ENCODE measurements around the gene HOXB13. TPM values are rescaled to one million over a fixed set of nuclear protein-coding genes. Genes with fewer than 3 reads are reported as not detected.

HOXB13 gene
- total RNA-seq, 2 experiments from 2014 or later: not detected

GRCh38 chr17:48732688-48733629 lies 4.4 kb upstream of the HOXB13 start:
- intact Hi-C loops (cut with micrococcal nuclease; ENCODE audit: unreplicated experiment): no loop called here
- H3K36me3 ChIP-seq (ENCODE audit: insufficient read depth, low read length): no peaks in the 10 kb centered on the region
- no peaks in the 10 kb centered on the region for H3K4me1 ChIP-seq (ENCODE audit: insufficient read depth, low read length, poor library complexity, severe bottlenecking)
- no peaks in the 10 kb centered on the region for H3K9me3 ChIP-seq (ENCODE audit: low read length)
- no peak for DNase-seq (ENCODE audit: low spot score)
- no peaks in the 10 kb centered on the region for H3K79me2 ChIP-seq (ENCODE audit: insufficient read depth, low read depth, low read length)
- H4K20me1 ChIP-seq (ENCODE audit: insufficient read depth, low read length): no peaks in the 10 kb centered on the region
- BruUV-seq (replicated peaks): no TSS peak
- H3K4me3 ChIP-seq (ENCODE audit: low read depth, low read length, poor library complexity, severe bottlenecking): no peak overlapping the region
- H2AFZ ChIP-seq (ENCODE audit: low read length): no peak overlapping the region
- H3K9me2 ChIP-seq (ENCODE audit: insufficient read depth, low read length): no peaks in the 10 kb centered on the region
- no peak overlapping the region for H3K4me2 ChIP-seq (ENCODE audit: low read length)
- TF ChIP-seq CTCF (conservative IDR thresholded peaks at IDR 0.05; ENCODE audit: low read length) (no peak), EZH2phosphoT487 (IDR thresholded peaks at IDR 0.05; ENCODE audit: borderline replicate concordance, low read depth, low read length) (no peak)
- ChIA-PET POLR2A (interaction anchor here (0.6 kb wide), 1 partner anchor 84 kb away, joined by 3 read pairs; no protein-coding TSS in a partner anchor), CTCF (ENCODE audit: unreplicated experiment) (no interaction called here)
- no peak overlapping the region for H3K27ac ChIP-seq (ENCODE audit: low read depth, low read length, poor library complexity, severe bottlenecking)

- no peak overlapping the region for H3K4me3 ChIP-seq (ENCODE audit: low read depth, low read length, poor library complexity, severe bottlenecking)
- TF ChIP-seq EZH2phosphoT487 (IDR thresholded peaks at IDR 0.05; ENCODE audit: borderline replicate concordance, low read depth, low read length): no peak
- TF ChIP-seq CTCF (conservative IDR thresholded peaks at IDR 0.05; ENCODE audit: low read length): no peak
- no peaks in the 10 kb centered on the region for H3K4me1 ChIP-seq (ENCODE audit: insufficient read depth, low read length, poor library complexity, severe bottlenecking)
- CTCF ChIA-PET (ENCODE audit: unreplicated experiment): no interaction called here
- no peaks in the 10 kb centered on the region for H3K9me3 ChIP-seq (ENCODE audit: low read length)
- POLR2A ChIA-PET: no interaction called here
- intact Hi-C loops (cut with micrococcal nuclease; ENCODE audit: unreplicated experiment): no loop called here
- H3K4me2 ChIP-seq (ENCODE audit: low read length): no peak overlapping the region
- H3K9me2 ChIP-seq (ENCODE audit: insufficient read depth, low read length): no peaks in the 10 kb centered on the region
- H3K27ac ChIP-seq (ENCODE audit: low read depth, low read length, poor library complexity, severe bottlenecking): no peak overlapping the region
- H2AFZ ChIP-seq (ENCODE audit: low read length): no peak overlapping the region
- H3K36me3 ChIP-seq (ENCODE audit: insufficient read depth, low read length): no peaks in the 10 kb centered on the region
- no TSS peak for BruUV-seq (replicated peaks)
- no peaks in the 10 kb centered on the region for H4K20me1 ChIP-seq (ENCODE audit: insufficient read depth, low read length)
- no peak for DNase-seq (ENCODE audit: low spot score)
- H3K79me2 ChIP-seq (ENCODE audit: insufficient read depth, low read depth, low read length): no peaks in the 10 kb centered on the region
Measured at GRCh38 chr17:48731355-48731754, 2.8 kb upstream of the HOXB13 start.

- no peak overlapping the region for H2AFZ ChIP-seq (ENCODE audit: low read length)
- no peak overlapping the region for H3K27ac ChIP-seq (ENCODE audit: low read depth, low read length, poor library complexity, severe bottlenecking)
- H3K79me2 ChIP-seq (ENCODE audit: insufficient read depth, low read depth, low read length): no peaks in the 10 kb centered on the region
- H3K36me3 ChIP-seq (ENCODE audit: insufficient read depth, low read length): no peaks in the 10 kb centered on the region
- no peaks in the 10 kb centered on the region for H4K20me1 ChIP-seq (ENCODE audit: insufficient read depth, low read length)
- no peak for TF ChIP-seq EZH2phosphoT487 (IDR thresholded peaks at IDR 0.05; ENCODE audit: borderline replicate concordance, low read depth, low read length)
- TF ChIP-seq CTCF (conservative IDR thresholded peaks at IDR 0.05; ENCODE audit: low read length): no peak
- BruUV-seq (replicated peaks): no TSS peak
- H3K9me3 ChIP-seq (ENCODE audit: low read length): no peaks in the 10 kb centered on the region
- H3K9me2 ChIP-seq (ENCODE audit: insufficient read depth, low read length): no peaks in the 10 kb centered on the region
- CTCF ChIA-PET (ENCODE audit: unreplicated experiment): no interaction called here
- no peak for DNase-seq (ENCODE audit: low spot score)
- POLR2A ChIA-PET: interaction anchor here (0.7 kb wide), 1 partner anchor 381 kb away, joined by 4 read pairs; no protein-coding TSS in a partner anchor
- no peak overlapping the region for H3K4me2 ChIP-seq (ENCODE audit: low read length)
- intact Hi-C loops (cut with micrococcal nuclease; ENCODE audit: unreplicated experiment): no loop called here
- H3K4me3 ChIP-seq (ENCODE audit: low read depth, low read length, poor library complexity, severe bottlenecking): no peak overlapping the region
- H3K4me1 ChIP-seq (ENCODE audit: insufficient read depth, low read length, poor library complexity, severe bottlenecking): no peaks in the 10 kb centered on the region
Measured at GRCh38 chr17:48730240-48730550, 1.6 kb upstream of the HOXB13 start.
